Measurements from ENCODE around the gene SMYD2. TPM values are rescaled to one million over a fixed set of nuclear protein-coding genes. Genes with fewer than 3 reads are reported as not detected.
A peak's percentile ranks its signal among the peaks of the same experiment; 100 is the strongest.

Gene SMYD2
- total RNA-seq, 2 donors from 2014 or later: 14.0 to 19.7 TPM

DNA sequence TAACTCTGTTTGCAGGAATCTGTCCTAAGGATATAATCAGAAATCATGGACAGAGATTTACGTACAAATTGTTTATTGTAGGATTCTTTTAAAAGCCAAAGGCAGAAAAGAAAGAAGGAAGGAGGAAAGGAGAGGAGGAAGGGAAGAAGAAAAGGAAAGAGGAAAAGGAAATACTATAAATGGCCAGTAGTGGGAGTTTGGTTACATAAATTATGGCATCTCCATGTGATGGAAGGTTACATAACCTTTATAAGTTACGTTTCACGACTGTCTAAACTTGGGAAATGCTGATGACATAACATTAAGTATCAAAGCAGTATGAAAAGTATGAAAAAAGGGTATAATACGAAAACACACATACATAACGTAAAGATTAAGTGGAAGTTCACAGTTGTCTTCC lies 39.0 kb downstream of the SMYD2 start:
- ATAC-seq (no peak), DNase-seq (ENCODE audit: low spot score) (no peak)
- H3K4me1 Mint-ChIP-seq (ENCODE audit: low read depth in 2 of 2): peaks cover 0 to 4% of the 10 kb centered on the region in 2 donors
- H3K27me3 Mint-ChIP-seq: no peaks in the 10 kb centered on the region
- no peaks in the 10 kb centered on the region for H3K9me3 Mint-ChIP-seq
- peaks cover 22% of the 10 kb centered on the region for H3K36me3 Mint-ChIP-seq
- H3K4me3 Mint-ChIP-seq: no peak overlapping the region
- no peak overlapping the region for H3K27ac Mint-ChIP-seq

DNA sequence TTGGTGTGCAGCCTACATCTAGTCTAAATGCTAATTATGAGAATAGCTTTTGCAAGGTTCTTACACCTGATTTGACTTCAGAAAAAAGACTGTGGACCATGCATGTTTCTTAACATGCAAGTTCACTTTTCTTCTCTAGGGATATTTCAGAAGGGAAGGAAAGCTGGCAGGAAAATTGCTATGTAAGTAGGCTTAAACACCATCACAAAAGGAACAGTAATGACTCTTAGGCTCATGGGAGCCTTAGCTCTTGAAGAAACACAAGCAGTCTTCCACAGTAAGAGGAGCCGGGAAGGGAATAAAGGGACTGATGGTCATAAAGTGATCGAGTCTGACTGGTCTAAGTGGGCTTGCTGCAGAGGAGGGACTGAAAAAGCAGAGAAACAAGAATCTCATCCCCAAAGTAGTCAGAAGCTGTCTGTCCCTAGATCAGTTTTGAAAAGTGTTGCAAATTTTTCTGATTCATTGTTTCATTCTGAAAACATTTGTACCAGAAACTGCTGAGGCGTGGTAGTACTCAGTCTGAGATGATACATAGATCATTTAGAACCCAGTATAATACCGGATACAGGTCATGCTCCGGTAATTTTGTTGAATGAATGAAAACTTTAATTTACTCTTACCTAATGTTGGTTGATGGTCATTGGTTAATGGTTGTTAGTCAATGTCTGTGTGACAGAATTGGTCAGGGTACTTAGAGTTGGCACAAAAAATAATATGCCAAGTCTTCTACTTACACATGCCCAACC lies 40.9 kb downstream of the SMYD2 start:
- H3K4me3 Mint-ChIP-seq: no peak overlapping the region
- H3K9me3 Mint-ChIP-seq: no peaks in the 10 kb centered on the region
- H3K27ac Mint-ChIP-seq: no peak overlapping the region
- no peaks in the 10 kb centered on the region for H3K27me3 Mint-ChIP-seq
- peak in 1 of 2 donors; percentile 62 for ATAC-seq
- DNase-seq (ENCODE audit: low spot score): no peak
- H3K4me1 Mint-ChIP-seq (ENCODE audit: low read depth in 2 of 2): peaks cover 0 to 4% of the 10 kb centered on the region in 2 donors
- peaks cover 16% of the 10 kb centered on the region for H3K36me3 Mint-ChIP-seq

DNA sequence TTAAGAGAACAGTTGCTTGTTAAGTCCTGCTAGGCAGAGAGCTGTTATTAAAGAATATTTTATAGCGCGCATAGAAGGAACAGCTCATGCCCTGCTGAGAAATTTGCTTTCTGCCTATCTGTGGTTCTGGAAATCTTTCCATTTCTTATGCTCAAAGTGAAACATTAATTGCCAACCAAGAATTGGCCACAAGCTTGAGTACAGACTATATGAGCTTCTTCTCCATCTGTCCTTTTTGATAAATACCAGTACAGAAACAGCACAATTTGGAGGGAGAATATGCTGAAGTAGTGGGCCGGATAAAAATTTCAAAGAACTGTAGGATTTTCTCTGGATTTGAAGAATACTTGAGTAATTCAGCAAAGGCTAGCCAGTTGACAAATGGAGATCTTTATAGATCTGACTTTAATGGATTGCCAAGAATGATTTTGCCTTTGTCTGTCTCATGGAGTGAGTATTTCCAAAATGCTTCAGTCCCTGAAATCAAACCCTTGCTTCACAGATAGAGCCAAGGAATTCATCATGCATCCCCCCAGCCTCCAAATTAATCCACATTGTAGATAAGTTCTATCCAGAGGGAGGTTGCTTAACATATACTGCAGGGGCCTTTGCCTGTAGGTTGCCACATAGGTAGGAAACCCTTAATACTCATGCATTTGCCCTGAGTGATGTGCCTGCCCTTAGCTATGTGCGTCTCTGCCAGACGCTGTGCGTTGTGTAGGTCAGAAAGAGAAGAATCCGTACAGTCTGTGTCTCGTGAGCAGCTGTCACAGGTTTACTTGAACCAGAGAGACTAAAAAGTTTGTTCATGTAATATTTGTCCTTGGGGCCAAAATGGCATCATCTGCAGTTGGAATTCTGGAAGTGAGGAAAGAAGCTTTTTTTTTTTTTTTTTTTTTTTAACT lies 44.2 kb downstream of the SMYD2 start:
- H3K9me3 Mint-ChIP-seq: no peaks in the 10 kb centered on the region
- peaks cover 0 to 9% of the 10 kb centered on the region in 2 donors for H3K4me1 Mint-ChIP-seq (ENCODE audit: low read depth in 2 of 2)
- H3K27ac Mint-ChIP-seq: no peak overlapping the region
- no peak overlapping the region for H3K4me3 Mint-ChIP-seq
- ATAC-seq: no peak
- no peaks in the 10 kb centered on the region for H3K36me3 Mint-ChIP-seq
- no peak for DNase-seq (ENCODE audit: low spot score)
- no peaks in the 10 kb centered on the region for H3K27me3 Mint-ChIP-seq

DNA sequence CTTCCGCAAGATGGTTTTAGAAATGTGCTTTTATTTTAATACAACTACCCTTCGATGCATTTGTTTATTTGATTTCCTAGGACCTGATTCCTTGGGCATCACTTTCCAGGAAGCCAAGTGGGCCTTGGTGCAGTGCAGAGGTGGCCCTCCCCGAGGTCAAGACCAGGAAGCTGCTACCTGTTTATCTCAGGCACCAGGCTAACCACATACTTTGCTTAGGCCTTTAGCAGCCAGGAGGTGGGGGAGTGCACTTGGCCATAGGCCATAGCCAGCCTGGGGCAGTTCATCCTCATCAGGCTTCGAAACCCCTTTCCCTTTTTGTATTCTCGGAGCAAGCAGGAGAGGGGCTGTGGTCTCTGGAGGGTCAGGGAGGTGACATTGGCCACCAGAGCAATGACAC lies 45.4 kb downstream of the SMYD2 start:
- ATAC-seq: no peak
- no peak overlapping the region for H3K4me3 Mint-ChIP-seq
- H3K27ac Mint-ChIP-seq: no peak overlapping the region
- H3K36me3 Mint-ChIP-seq: no peaks in the 10 kb centered on the region
- peaks cover 0 to 9% of the 10 kb centered on the region in 2 donors for H3K4me1 Mint-ChIP-seq (ENCODE audit: low read depth in 2 of 2)
- DNase-seq (ENCODE audit: low spot score): no peak
- H3K27me3 Mint-ChIP-seq: no peaks in the 10 kb centered on the region
- H3K9me3 Mint-ChIP-seq: no peaks in the 10 kb centered on the region

DNA sequence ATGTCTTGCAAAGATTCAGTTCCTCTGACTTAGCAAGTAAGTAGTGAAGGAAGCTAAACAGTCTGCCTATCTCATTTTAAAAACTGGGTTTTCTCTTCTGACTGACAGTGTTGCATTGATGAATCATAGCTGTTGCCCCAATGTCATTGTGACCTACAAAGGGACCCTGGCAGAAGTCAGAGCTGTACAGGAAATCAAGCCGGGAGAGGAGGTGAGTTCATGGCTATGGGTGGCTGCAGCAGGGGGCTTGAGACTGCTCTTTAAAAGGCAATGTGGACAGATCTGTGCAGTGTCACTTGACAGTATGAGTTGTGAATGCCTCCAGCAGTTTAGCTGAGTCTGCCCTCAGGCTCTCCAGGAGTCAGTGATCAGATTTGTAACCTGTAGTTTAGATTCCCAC lies 46.6 kb downstream of the SMYD2 start:
- peaks cover 4 to 9% of the 10 kb centered on the region in 2 donors for H3K4me1 Mint-ChIP-seq (ENCODE audit: low read depth in 2 of 2)
- ATAC-seq (no peak), DNase-seq (ENCODE audit: low spot score) (no peak)
- no peaks in the 10 kb centered on the region for H3K36me3 Mint-ChIP-seq
- no peaks in the 10 kb centered on the region for H3K9me3 Mint-ChIP-seq
- no peak overlapping the region for H3K4me3 Mint-ChIP-seq
- H3K27me3 Mint-ChIP-seq: no peaks in the 10 kb centered on the region
- H3K27ac Mint-ChIP-seq: no peak overlapping the region

DNA sequence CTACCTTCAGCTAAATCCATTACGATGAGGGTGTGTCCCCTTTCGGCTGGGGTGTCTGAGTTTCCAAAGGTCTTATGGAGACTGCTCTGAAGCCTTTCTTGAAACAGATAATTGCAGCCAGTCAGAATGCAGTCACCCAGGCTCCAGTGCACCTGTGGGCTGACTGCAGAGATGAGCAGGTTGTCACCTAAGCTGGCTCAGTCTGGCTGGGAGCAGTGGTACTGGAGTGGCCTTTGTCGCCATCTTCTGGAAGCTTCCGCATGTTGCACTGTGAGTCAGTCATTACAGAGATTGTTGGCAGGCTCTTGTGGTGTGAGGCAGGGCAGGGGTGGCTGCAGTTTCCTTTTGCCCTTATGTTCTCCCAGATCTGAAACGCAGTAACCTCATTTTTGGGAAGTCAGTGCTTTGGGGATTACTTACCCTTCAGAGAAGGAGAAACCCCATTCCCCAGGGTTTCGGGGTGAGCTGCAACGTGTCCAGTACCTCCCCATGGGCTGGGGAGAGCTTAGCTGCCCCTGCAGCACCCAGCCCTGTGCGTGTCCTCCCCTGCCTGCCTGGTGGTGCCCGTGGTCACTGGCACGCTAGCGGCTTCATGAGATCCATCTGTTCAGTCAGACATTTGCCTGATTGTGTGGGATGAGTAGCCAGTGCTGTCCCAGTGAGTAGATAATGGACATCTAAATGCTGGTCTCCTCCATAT lies 48.0 kb downstream of the SMYD2 start:
- Mint-ChIP-seq H3K4me3 (no peak overlapping the region), H3K27me3 (no peaks in the 10 kb centered on the region)
- peak; percentile 82 to 90 for ATAC-seq

DNA sequence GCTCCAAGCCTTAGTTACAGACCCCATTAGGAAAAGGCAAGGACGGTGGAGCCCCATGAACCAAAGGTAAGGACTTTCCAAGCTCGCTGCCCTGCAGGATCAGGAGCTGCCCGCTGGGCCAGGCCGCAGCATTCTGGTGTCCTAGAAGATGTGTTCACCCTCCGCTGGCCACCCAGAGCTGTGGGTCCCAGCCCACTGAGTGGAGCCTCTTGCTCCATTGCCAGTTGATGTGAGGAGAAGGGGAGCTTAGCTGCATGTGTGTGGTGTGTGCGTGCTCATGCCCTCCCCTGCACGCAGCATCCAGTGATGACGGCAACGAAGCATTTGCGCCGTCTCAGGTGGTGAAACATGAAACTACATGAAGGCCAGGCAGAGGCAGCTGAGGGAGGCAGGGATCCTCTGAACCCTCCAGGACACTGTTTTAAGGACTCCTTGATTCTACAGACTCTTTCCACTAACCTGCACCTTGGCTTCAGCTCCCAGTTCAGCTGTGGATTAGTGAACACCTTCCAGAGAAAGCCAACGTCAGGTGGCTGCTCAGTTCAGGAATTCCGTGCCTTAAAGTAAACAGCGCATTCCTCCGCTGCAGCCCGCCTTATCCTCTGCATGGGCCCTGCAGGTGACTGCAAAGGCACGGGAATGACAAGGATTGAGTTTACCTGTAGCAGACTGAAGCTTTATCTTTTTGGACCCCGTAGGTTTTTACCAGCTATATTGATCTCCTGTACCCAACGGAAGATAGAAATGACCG lies 48.7 kb downstream of the SMYD2 start:
- Mint-ChIP-seq H3K27ac (no peak overlapping the region), H3K36me3 (no peaks in the 10 kb centered on the region), H3K9me3 (no peaks in the 10 kb centered on the region), H3K4me1 (ENCODE audit: low read depth in 2 of 2) (peaks cover 4 to 9% of the 10 kb centered on the region in 2 donors), H3K4me3 (no peak overlapping the region), H3K27me3 (no peaks in the 10 kb centered on the region)
- no peak for DNase-seq (ENCODE audit: low spot score)
- no peak for ATAC-seq

More for the DNA sequence above, 48.0 kb downstream of the SMYD2 start:
- peak; percentile 76 for DNase-seq (ENCODE audit: low spot score)
- no peaks in the 10 kb centered on the region for H3K9me3 Mint-ChIP-seq
- H3K36me3 Mint-ChIP-seq: no peaks in the 10 kb centered on the region
- H3K27ac Mint-ChIP-seq: no peak overlapping the region
- H3K4me1 Mint-ChIP-seq (ENCODE audit: low read depth in 2 of 2): peaks cover 4 to 9% of the 10 kb centered on the region in 2 donors

DNA sequence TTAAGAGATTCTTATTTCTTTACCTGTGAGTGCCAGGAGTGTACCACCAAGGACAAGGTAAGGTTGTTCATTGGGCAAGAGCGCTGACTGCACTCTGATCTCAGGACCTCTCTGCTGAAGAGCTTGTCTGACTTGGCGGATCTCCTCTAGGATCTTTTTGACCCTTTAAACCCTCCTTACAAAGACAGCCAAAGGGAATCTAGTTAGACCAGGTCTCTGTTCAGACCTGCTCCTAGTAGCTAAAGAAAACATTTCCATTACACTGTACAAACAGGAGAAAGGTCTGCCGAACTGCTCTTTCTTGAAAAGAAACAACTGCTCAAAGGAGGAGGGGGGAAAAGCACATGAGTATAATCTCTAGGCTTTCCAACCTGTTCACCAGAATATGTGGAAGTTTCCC lies 49.3 kb downstream of the SMYD2 start:
- Mint-ChIP-seq H3K27ac (no peak overlapping the region), H3K9me3 (no peaks in the 10 kb centered on the region), H3K4me1 (ENCODE audit: low read depth in 2 of 2) (peaks cover 4 to 9% of the 10 kb centered on the region in 2 donors), H3K36me3 (no peaks in the 10 kb centered on the region), H3K27me3 (no peaks in the 10 kb centered on the region), H3K4me3 (no peak overlapping the region)
- no peak for DNase-seq (ENCODE audit: low spot score)
- no peak for ATAC-seq

DNA sequence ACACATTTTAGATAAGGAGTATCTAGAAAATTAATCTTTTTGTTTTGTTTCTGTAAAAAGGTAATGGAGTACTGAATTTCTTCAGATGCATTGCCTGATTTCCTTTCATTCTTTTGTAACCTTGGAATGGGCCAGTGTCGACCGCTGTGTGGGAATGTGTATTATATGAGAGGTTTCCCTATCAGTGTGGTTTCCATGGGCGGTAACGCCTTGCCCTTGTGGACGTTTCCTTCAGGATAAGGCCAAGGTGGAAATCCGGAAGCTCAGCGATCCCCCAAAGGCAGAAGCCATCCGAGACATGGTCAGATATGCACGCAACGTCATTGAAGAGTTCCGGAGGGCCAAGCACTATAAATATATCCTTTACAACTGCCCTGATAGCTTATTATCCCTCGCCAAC lies 49.8 kb downstream of the SMYD2 start:
- Mint-ChIP-seq H3K9me3 (no peaks in the 10 kb centered on the region), H3K4me1 (ENCODE audit: low read depth in 2 of 2) (peaks cover 4 to 9% of the 10 kb centered on the region in 2 donors), H3K27ac (no peak overlapping the region), H3K36me3 (no peaks in the 10 kb centered on the region), H3K27me3 (no peaks in the 10 kb centered on the region), H3K4me3 (no peak overlapping the region)
- no peak for DNase-seq (ENCODE audit: low spot score)
- no peak for ATAC-seq

DNA sequence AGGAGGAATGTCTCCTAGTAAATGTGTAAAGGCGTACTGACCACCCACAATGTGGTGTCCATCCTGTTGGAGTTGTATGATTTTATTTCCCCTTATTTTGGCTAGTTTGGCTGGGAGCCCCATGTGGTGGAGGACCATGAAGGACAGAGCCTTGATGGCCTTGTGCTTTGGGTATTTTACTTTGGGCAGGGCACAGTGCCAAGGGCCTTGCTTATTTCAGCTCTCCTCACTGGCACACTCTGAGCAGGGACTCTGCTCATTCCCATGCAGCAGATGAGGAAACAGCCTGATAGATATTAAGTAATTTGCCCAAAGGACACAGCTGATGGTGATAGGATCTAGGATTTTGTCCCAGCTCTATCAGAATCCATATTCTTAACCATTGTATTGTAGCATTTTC lies 50.2 kb downstream of the SMYD2 start:
- no peaks in the 10 kb centered on the region for H3K36me3 Mint-ChIP-seq
- H3K4me3 Mint-ChIP-seq: no peak overlapping the region
- H3K27me3 Mint-ChIP-seq: no peaks in the 10 kb centered on the region
- no peak overlapping the region for H3K27ac Mint-ChIP-seq
- no peaks in the 10 kb centered on the region for H3K9me3 Mint-ChIP-seq
- DNase-seq (ENCODE audit: low spot score) (no peak), ATAC-seq (no peak)
- peaks cover 4 to 9% of the 10 kb centered on the region in 2 donors for H3K4me1 Mint-ChIP-seq (ENCODE audit: low read depth in 2 of 2)

DNA sequence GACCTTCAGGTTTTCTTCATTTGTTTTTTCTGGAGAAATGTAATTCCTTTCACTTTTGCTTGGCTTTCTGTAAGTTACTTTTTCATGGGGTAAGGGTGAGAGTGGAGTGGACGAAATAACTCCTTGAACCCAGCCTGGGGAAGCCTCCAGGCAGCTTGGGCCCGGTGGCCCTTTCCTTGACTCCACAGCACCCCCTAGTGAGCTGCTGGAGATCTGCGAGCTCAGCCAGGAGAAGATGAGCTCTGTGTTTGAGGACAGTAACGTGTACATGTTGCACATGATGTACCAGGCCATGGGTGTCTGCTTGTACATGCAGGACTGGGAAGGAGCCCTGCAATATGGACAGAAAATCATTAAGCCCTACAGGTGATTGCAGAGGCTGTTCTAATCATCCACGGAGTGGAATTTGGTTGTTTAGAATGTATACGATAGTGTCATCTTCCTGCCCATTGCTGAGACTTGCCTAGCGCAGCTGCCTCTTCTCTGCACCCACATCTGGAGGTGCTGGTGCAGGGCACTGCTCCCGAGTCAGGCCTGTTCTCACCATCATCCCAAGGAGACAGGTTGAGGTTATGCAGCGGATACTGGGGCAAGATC lies 51.0 kb downstream of the SMYD2 start:
- H3K36me3 Mint-ChIP-seq: no peaks in the 10 kb centered on the region
- H3K4me1 Mint-ChIP-seq (ENCODE audit: low read depth in 2 of 2): peaks cover 4 to 9% of the 10 kb centered on the region in 2 donors
- no peak overlapping the region for H3K4me3 Mint-ChIP-seq
- ATAC-seq: peak; percentile 53 to 55
- H3K27me3 Mint-ChIP-seq: no peaks in the 10 kb centered on the region
- no peak for DNase-seq (ENCODE audit: low spot score)
- H3K9me3 Mint-ChIP-seq: no peaks in the 10 kb centered on the region
- no peak overlapping the region for H3K27ac Mint-ChIP-seq

DNA sequence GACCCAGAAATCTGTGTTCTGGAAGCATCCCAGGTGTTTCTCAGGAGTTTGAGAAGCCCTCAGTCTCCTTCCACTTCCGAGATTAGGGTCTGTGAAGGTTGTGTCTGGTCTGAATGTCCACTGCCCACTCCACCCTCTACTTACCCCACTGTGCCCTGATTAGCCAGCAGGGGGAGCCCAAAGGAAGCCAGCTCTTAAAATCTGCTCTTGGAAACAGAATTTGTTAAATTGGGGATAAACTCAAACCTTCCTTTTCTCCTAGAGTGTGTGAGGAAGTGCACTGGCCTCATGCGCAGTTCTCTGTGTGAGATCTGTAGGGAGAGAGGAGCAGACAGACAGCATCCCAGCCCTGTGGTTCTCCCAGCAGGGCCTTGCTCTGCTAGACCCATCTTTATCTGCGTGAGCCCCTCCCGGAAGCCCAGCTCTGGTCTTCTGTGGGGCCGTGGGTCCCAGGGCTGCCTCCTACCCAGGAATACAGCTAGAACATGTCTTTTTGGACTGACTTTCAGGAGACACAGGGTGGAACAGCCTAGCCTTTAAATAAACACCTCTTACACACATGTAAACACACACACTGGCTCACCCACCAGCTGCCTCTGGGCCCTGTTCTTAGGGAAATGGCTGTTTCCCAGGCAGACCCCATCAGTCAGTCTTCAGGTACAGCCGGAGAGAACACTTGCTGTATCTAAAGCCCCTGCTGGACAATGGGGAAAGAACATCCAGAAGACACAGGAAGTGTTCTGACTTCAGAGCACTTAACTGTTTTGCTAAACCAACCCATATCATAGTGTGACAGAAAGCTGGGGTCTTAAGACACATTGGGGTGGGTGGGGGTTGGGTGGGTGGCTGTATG lies 52.2 kb downstream of the SMYD2 start:
- Mint-ChIP-seq H3K27me3 (no peaks in the 10 kb centered on the region), H3K9me3 (no peaks in the 10 kb centered on the region), H3K36me3 (peaks cover 5% of the 10 kb centered on the region), H3K4me1 (ENCODE audit: low read depth in 2 of 2) (peaks cover 0 to 4% of the 10 kb centered on the region in 2 donors), H3K27ac (no peak overlapping the region), H3K4me3 (no peak overlapping the region)
- ATAC-seq: no peak
- DNase-seq (ENCODE audit: low spot score): no peak

Measured in natural killer cell treated with Interleukin-12 subunit alpha and Interleukin-12 subunit beta and Interleukin-15 and Interleukin-18, amount 100 ng/mL, for 72 hours (primary cell).